GM23338 (cell line): ENCODE data around the gene FKBP1A. TPM values are rescaled to one million over a fixed set of nuclear protein-coding genes. Genes with fewer than 3 reads are reported as not detected.

ENCODE experiments used
- ATAC-seq: fragments of 200-7000 bp; cut with Tn5 transposase; 3 replicates; pipeline ENCODE4 v1.9.1; 2020
- DNase-seq: peaks from one replicate; pipeline ENCODE4 v3.0.0-alpha.2; 2015; ENCODE audit warnings: low spot score
- H2AFZ ChIP-seq: fragments of 200-600 bp; sonication (generic); 2 replicates; pipeline ENCODE4 v1.8.0; 2016; ENCODE audit warnings: antibody characterized with exemption, mild to moderate bottlenecking, moderate library complexity
- H3F3A ChIP-seq: fragments of 200-600 bp; sonication (generic); replicated peaks from 2 replicates; pipeline ENCODE4 v1.8.0; 2017; ENCODE audit warnings: antibody characterized with exemption, mixed run types, low read depth
- H3K27ac ChIP-seq: fragments of 200-600 bp; sonication (generic); 2 replicates; pipeline ENCODE4 v1.6.1; 2016; ENCODE audit warnings: low read depth
- H3K27me3 ChIP-seq: fragments of 200-600 bp; sonication (generic); 2 replicates; pipeline ENCODE4 v1.8.0; 2016; ENCODE audit warnings: mild to moderate bottlenecking, mixed run types, moderate library complexity; ENCODE audit not compliant: insufficient read depth
- H3K36me3 ChIP-seq: fragments of 200-600 bp; sonication (generic); 2 replicates; pipeline ENCODE4 v1.8.0; 2016; ENCODE audit warnings: mild to moderate bottlenecking; ENCODE audit not compliant: insufficient read depth
- H3K4me1 ChIP-seq: fragments of 200-600 bp; sonication (generic); 2 replicates; pipeline ENCODE4 v1.8.0; 2016; ENCODE audit warnings: mild to moderate bottlenecking, moderate library complexity; ENCODE audit not compliant: insufficient read depth
- H3K4me2 ChIP-seq: fragments of 200-600 bp; sonication (generic); 2 replicates; pipeline ENCODE4 v1.7.1; 2017; ENCODE audit warnings: mixed run types
- H3K4me3 ChIP-seq: fragments of 200-600 bp; sonication (generic); 2 replicates; pipeline ENCODE4 v1.6.1; 2016; ENCODE audit warnings: mixed run types
- H3K79me2 ChIP-seq: fragments of 200-600 bp; sonication (generic); replicated peaks from 2 replicates; pipeline ENCODE4 v1.8.0; 2017; ENCODE audit warnings: mild to moderate bottlenecking; ENCODE audit not compliant: insufficient read depth
- H3K9me2 ChIP-seq: fragments of 200-600 bp; sonication (generic); 2 replicates; pipeline ENCODE4 v1.8.0; 2017; ENCODE audit not compliant: insufficient read depth
- H4K20me1 ChIP-seq: fragments of 200-600 bp; sonication (generic); replicated peaks from 2 replicates; pipeline ENCODE4 v1.8.0; 2017; ENCODE audit warnings: mild to moderate bottlenecking; ENCODE audit not compliant: insufficient read depth
- H3K27ac Mint-ChIP-seq: 2 replicates; pipeline ENCODE4 v1.8.0; 2020; ENCODE audit warnings: inconsistent platforms, mild to moderate bottlenecking, moderate library complexity, mixed read lengths
- H3K27me3 Mint-ChIP-seq: 3 replicates; pipeline ENCODE4 v1.8.0; 2022; ENCODE audit warnings: low read depth, mild to moderate bottlenecking, moderate library complexity, mixed read lengths, inconsistent platforms; ENCODE audit not compliant: insufficient read depth, poor library complexity
- H3K36me3 Mint-ChIP-seq: 3 replicates; pipeline ENCODE4 v1.8.0; 2021; ENCODE audit warnings: low read depth, mild to moderate bottlenecking, inconsistent platforms, moderate library complexity, mixed read lengths
- H3K4me1 Mint-ChIP-seq: 3 replicates; pipeline ENCODE4 v1.8.0; 2020; ENCODE audit warnings: mild to moderate bottlenecking, inconsistent platforms, mixed read lengths
- H3K4me3 Mint-ChIP-seq: 3 replicates; pipeline ENCODE4 v1.8.0; 2021; ENCODE audit warnings: moderate library complexity, mild to moderate bottlenecking, inconsistent platforms, mixed read lengths
- H3K9me3 Mint-ChIP-seq: 3 replicates; pipeline ENCODE4 v1.8.0; 2020; ENCODE audit warnings: moderate library complexity, mild to moderate bottlenecking, inconsistent platforms, mixed read lengths
- CTCF ChIP-seq, 2 experiments: fragments of 200-600 bp in 1 of 2; sonication (generic) in 1 of 2; conservative IDR thresholded peaks; 2 replicates each; pipeline versions ENCODE4 v1.5.1 to v1.6.1; 2016 to 2017; ENCODE audit warnings: antibody characterized with exemption in 2 of 2, low read depth in 2 of 2, mild to moderate bottlenecking in 2 of 2, moderate library complexity in 1 of 2
- ZNF462 ChIP-seq: fragments of 250-450 bp; sonication (Bioruptor Pico); IDR thresholded peaks from 2 replicates; pipeline ENCODE4 v1.5.0; 2020; ENCODE audit warnings: mild to moderate bottlenecking, moderate library complexity
- polyA plus RNA-seq: library from polyadenylated mRNA; unstranded; fragments of >200 nt; fragmentation: Nextera tagmentation; extraction: Ambion mirVana; gene quantifications from 2 replicates; pipeline ENCODE4 v1.2.1, GENCODE V29; 2016
- total RNA-seq: library from RNA; depleted of rRNA; stranded (reverse); fragments of >200 nt; shearing (Covaris generic); gene quantifications from 2 replicates; pipeline ENCODE4 v1.2.3, GENCODE V29; 2014

Gene FKBP1A
- total and polyA plus RNA-seq, 2 experiments from 2014 or later: 171 to 350 TPM

GRCh38 chr20:1363522-1363921, 29.3 kb downstream of the FKBP1A start (continued):
- no peak for TF ChIP-seq ZNF462 (CRISPR knock-in tag)

- Histone ChIP-seq H3K27me3 (no peaks in the 10 kb centered on the region), H3K4me2 (no peak overlapping the region), H3K9me2 (no peaks in the 10 kb centered on the region), H3K4me3 (no peak overlapping the region), H3K27ac (no peak overlapping the region), H2AFZ (no peak overlapping the region), H3F3A (no peaks in the 10 kb centered on the region), H4K20me1 (peaks cover 19% of the 10 kb centered on the region), H3K4me1 (no peaks in the 10 kb centered on the region), H3K79me2 (no peaks in the 10 kb centered on the region), H3K36me3 (no peaks in the 10 kb centered on the region)
- H3K27me3 Mint-ChIP-seq: no peaks in the 10 kb centered on the region
- no peak for DNase-seq
- no peak overlapping the region for H3K4me3 Mint-ChIP-seq
- H3K4me1 Mint-ChIP-seq: no peaks in the 10 kb centered on the region; the same call in 2 of the 3 replicates
- no peaks in the 10 kb centered on the region for H3K9me3 Mint-ChIP-seq
- H3K36me3 Mint-ChIP-seq: peaks cover 26% of the 10 kb centered on the region
- H3K27ac Mint-ChIP-seq: no peak overlapping the region
- ATAC-seq: no peak
- no peak for TF ChIP-seq CTCF (conservative IDR thresholded peaks at IDR 0.05; ENCODE audit: low read depth in 2 of 2)
Measured at GRCh38 chr20:1362484-1362883, 30.4 kb downstream of the FKBP1A start.
